IMR-90 (cell line): ENCODE data around the gene LHX5.

Experiments used
- CEBPB ChIP-seq: IDR thresholded peaks from 2 replicates; pipeline ENCODE4 v1.6.1; 2012; ENCODE audit warnings: low read depth, low read length, improper control_type of control experiment
- CTCF ChIP-seq: conservative IDR thresholded peaks from 2 replicates; pipeline ENCODE4 v1.5.1; 2012; ENCODE audit warnings: mild to moderate bottlenecking, low read depth, low read length, improper control_type of control experiment
- MXI1 ChIP-seq: IDR thresholded peaks from 2 replicates; pipeline ENCODE4 v1.6.1; 2012; ENCODE audit warnings: low read depth, mild to moderate bottlenecking, low read length, moderate library complexity, borderline replicate concordance
- POLR2A ChIP-seq: IDR thresholded peaks from 2 replicates; pipeline ENCODE4 v1.6.1; 2012; ENCODE audit warnings: mild to moderate bottlenecking, low read depth, low read length
- SMC3 ChIP-seq: fragments of 150-350 bp; IDR thresholded peaks from 2 replicates; pipeline ENCODE4 v1.6.1; 2016; ENCODE audit warnings: low read depth, mild to moderate bottlenecking, antibody characterized with exemption, low read length, moderate library complexity
- USF2 ChIP-seq: fragments of 150-350 bp; IDR thresholded peaks from 2 replicates; pipeline ENCODE4 v1.6.1; 2017; ENCODE audit warnings: mild to moderate bottlenecking, antibody characterized with exemption, low read length, low read depth

- TF ChIP-seq MXI1 (no peak), POLR2A (no peak), CTCF (no peak), SMC3 (no peak), USF2 (no peak), CEBPB (no peak)
These were observed 50.6 kb downstream of the LHX5 start for GRCh38 chr12:113420996-113421595.
